ENCODE data around the gene SORCS2.

SORCS2 gene

DNA sequence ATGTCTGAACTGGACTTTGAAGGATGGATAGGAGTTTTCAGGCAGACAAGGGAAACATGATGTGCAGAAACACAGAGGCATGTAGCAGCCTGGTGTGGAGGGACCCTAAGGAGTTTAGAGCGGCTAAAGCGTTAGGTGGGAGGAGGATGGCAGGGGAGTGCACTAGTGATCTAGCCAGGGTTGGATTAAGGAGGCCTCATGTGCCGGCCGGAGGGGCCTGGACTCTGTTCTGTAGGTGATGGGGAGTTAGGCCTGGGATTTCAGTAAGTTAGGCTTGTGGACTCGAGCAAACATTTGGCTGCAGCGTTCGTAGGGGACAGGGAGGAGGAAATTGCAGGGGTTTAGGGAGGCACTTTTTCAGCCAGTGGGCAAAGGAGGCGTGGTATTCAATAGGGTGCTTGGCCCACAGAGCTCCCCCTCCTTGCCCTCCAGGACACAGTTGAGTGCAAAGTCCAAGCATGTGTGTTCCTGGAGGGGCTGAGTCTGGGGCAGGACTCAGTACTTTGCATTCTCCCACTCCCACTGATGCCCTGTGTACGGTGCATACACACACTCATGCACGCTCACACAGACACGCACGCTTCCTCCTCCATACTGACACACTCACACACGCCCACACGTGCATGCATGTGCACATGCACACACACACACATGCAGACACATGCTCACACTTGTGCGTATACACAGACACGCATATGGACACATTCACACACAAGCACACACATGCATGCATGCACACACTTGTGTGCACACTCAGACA, 223.8 kb downstream of the SORCS2 start:
- DNase-seq (ENCODE audit: low spot score): no peak

DNA sequence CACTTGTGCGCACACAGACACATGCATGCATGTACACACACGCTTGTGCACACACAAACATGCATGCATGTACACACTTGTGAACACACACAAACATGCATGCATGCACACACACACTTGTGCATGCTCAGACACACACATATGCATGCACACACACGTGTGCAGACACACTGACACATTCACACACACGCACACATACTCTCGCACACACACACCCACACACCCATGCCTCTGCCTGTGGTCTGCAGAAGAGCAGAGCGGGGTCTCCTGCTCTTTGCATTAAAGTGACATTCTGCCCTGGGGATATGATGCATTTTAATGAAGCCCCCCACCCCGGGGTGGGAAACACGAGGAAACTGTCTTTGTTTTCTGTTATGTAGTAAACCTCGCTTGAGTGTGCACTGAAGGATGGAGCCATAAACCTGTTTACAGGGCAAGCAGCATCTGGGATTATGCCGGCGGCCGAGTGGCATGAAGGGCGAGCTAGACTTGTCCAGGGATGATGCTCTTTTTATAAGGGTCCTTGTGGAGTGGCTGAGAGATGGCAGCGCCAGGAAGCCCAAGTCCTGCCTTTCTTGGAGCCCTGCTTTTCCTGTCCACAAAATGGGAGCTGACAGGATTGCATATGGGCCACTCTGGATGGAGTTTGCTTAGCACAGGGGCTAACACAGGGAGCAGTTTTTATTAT, 224.6 kb downstream of the SORCS2 start:
- no peak for DNase-seq (ENCODE audit: low spot score)

DNA sequence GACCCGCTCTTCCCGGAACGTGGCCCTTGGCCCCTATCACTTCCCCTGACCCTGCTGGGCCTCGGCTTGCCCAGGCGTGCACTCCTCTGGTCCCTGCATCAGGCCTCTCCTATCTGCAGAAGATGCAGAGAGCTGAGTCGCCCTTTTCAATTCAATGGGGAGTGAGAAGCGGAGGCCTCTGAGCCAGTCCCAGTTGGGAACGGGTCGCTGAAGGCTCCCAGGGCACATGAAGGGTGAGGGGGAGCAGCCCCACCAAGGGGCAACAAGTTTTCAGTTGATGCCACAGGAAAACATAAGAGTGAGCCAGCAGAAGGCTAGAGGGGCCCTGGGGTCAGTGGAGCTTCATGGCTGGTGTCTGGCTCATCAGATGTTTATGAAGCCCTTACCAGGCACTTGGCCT, 225.3 kb downstream of the SORCS2 start:
- no peak for DNase-seq (ENCODE audit: low spot score)

DNA sequence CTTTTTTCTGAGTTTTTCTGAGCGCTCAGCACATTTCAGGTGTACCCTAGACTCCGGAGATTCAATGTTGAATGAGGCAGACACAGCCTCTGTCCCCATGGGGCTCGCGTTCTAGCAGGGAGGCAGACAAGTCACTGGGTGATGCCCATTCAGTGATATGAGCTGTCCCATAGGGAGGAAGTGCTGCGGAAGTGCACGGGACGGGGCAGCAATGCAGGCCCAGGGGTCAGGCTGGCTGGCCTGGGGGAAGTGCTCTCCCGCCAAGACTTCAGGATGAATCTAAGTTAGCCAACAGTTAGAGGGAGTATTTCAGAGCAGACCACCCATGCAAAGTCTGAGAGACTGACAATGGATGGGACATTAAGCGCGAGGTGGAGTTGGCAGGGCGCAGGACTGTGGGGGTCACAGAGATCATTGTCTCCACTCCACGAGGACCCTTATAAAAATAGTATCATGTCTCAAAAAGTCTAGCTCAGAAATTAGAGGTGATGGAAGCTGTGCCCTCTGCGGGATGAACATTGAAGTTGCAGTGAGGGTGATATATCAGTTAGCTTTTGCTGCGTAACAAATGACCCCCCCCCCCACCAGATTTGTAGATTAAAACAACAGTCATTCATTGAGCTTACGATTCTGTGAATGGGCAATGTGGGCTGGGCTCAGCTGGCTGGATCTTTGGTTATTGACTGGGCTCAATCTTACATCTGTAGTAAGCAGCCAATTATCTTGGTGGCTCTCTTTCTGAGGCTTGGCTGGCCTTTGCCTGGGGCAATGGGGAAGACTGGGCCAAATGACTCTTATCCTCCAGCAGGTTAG, 226.0 kb downstream of the SORCS2 start:
- DNase-seq (ENCODE audit: low spot score): no peak

DNA sequence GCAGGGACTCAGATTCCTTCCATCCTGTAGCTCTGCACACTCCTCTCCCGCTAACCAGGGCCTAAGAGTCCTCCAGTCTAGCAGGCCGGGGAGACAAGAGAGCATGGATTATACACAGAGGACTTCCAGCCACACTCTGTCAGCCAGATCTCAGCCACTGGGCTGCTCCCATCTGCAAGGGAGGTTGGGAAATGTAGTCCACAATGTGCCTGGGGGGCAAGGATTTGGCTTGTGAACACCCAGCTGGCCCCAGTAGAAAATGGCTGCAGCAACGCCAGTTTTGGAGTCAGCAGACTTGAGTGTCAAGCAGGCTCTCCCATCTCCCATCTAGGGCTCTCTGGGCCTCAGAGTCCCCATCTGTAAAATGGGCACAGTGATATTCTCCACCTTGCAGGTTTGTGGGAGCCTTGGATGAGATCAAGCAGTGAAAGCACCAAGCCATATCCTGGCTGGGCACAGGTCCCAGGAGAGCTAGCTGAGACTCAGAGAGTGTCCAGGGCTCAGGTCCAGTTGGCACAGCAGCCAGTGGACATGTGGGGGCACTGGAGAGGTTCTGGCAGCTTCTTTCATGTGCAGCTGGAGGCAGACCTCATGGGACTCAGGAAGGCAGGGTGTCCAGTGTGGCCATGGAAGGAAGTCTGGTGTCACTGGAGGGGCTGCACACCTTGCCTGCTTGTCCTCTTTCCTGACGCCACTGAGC, 227.8 kb downstream of the SORCS2 start:
- DNase-seq (ENCODE audit: low spot score): no peak

DNA sequence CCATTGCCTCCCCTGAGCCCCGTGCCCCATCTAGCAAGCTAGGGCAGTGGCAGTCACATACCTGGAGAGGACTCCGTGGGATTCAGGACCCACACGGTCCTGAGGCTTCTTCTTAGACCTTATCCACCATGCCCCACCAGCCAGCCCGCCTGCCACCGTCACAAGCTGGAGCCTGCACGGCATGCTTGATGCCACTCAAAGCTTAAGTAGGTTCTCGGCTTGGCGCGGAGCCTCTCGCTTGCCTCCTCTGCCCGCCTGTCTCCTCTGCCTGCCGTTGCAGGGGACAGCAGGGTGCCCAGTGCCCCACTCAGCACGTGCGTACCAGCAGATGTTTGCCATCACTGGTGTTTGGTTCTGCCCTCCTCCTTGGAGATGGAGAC, 228.3 kb downstream of the SORCS2 start:
- DNase-seq (ENCODE audit: low spot score): no peak

DNA sequence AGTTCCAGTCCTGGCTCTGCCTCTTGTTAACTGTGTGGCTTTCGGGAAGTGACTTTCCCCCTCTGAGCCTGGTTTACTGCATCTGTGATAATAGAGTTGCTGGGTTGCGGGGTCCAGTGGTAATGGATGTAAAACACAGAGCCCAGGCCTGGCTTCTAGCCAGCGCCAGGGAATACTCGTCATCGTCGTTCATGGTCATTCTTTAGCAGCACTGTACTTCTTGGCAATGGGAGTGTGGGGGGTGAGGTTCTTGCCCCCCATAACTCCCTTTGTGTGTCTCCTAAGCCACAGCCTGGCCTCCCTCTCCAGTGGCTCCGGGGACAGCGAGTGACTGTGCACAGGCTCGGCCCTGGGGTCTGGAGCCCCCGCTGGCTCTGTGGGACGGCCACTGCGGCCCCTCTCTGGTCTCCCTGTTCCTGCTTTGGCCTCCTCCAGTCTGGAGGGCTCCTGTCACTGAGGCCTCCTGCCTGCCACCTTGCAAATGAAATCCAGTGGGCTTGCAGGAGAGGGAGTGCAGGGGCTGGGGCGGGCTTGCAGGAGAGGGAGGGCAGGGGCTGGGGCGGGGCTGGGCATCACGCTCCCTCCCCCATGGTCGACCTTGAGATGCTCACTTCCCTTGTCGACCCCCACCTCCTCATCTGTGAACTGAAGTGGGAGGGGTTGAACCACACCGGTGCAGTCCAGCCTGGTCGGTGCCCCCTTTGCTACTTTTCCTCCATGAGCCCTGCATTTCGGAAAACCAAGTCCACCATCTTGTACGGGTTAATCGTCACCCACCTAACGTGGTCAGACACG, 229.2 kb downstream of the SORCS2 start:
- DNase-seq (ENCODE audit: low spot score): no peak

DNA sequence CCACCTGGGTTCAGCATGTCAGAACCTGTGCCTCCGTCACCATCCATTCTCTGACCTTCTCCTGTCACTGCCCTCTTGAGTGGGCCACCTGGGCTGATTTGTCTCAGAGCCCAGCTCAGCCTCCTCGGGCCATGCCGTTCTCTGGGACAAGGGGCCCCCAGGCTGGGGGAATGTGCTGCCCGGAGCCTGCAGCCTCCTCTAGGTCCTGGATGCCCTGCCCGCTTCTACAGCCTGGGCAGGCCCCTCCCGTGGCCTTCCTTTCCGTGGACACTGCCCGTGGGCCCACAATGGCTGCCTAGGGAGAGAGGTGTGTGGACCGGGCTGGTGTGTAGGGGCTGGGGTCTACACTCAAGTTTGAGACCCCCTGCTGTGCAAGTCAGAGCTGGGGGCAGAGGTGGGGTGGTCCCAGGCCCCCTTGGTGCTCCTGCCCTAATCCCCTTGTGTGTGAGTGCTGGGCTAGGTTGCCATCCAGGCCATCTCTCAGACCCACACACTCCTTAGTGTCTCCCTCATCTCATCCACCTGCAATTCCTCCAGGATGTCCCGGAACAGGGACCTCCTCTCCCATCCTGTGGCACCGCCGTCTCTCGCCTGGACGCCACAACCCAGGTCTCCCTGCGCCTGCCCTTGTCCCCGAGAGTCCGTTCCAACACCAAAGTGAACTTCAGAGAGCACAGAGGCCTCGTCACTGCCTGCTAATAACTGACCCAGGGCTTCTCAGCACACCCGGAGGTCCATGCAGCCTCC, 230.0 kb downstream of the SORCS2 start:
- DNase-seq (ENCODE audit: low spot score): no peak

DNA sequence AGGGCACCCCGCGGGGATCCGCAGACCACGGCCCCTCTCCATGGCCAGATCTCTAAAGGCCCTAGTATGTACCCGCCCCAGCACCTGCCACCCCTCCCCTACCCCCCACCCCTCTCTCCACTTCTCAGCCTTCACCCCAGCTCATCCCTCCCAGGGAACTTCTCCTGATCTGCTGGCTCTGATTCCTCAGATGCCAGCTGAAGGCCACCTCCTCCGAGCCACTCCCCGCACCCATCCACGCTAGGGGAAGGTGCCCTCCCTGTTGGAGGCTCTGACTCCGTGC, 230.5 kb downstream of the SORCS2 start:
- DNase-seq (ENCODE audit: low spot score): no peak

DNA sequence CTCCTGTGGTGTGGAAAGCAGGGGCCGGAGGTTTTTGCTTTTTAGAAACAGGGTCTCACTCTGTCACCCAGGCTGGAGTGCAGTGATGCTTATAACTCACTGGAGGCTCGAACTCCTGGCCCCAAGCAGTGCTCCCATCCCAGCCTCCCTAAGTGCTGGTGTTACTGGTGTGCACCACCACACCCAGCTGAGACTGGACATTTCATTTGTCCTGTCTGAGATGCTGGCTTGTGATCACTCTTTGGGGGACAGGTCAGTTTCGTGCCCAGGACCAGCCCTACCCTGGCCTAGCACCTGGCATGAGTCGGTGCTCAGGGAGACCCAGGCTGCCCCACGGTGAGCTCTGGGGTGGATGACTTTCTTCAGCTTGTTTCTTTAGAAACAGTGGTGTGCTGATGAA, 231.1 kb downstream of the SORCS2 start:
- no peak for DNase-seq (ENCODE audit: low spot score)

DNA sequence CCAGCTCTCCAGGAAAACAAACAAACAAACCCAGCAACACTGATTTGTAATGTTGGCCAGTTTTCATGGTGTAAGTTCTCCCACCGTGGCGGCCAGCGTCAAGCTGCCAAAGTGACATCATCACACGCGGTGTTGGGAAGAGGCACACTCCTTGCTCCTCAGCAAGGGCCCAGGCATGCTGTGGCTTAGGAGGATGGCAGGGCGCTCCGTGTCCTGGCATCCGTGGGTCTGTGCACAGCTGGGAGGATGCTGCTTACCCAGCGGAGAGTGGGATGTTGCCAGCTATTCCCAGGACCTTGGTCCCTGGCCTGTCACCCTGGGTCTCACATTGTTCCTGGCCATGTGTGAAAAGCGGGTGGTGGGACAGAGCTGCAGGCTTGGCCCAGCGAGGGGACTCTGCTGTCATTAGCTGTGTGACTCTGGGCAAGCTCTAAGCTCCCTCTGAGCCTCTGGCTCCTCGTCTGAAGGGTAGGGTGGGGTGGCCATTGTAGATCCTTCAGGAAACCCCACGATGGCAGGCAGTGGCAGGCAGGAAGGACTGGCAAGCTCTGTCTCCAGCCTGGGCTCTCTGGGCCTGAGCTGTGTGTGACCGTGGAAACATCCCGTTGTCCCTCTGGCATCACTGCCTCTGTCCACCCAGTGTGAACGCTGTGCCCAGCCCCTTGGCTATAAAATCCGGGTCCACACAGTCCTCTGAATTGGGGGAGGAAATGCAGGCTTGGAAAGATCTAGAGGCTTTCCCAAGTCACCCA, 231.6 kb downstream of the SORCS2 start:
- peak; percentile 30 for DNase-seq (ENCODE audit: low spot score)

DNA sequence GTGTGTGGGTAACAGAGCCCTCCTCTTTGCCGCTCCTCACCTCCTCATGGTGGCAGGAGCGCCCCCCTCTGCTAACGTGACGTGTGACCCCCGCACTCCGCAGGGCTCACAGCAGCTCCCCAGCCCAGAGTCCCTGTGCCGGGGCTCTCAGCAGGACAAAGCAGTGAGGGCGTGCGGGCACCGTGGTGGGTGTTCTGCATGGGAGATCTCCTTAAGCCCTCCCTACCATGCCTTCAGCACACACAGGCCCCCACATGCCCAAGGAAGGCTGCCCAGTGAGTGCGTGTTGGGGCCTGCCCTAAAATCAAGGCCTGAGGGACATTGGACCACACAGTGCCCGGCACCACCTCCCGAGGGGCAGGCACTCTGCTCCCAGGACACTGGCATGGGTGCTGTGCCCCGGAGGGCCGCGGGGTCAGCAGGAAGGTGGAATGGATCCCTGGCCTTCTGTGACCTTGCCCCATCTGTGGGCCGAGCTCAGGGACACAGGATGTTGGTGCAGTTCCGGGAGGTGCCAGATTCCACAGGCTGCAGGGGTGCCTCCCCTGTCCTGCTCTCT, 232.3 kb downstream of the SORCS2 start:
- no peak for DNase-seq (ENCODE audit: low spot score)

DNA sequence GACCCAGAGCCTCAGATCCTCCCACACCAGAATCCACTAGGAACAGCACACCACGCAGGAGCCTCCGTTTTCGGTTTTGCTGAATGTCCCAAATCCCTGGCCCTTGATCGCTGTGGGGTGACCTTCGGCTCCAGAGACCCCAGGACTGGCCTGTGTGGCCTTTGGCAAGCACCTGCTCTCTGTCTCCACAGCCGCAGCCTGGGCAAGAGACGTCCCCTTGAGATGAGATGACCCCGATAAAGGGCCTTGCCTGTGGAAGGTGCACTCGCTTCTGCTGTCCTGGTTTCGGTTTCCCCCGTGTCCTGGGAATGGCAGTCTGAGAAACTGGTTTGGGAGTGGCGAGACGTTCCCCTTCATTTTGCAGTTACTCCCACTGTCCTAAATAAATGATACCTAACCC, 232.8 kb downstream of the SORCS2 start:
- DNase-seq (ENCODE audit: low spot score): no peak

DNA sequence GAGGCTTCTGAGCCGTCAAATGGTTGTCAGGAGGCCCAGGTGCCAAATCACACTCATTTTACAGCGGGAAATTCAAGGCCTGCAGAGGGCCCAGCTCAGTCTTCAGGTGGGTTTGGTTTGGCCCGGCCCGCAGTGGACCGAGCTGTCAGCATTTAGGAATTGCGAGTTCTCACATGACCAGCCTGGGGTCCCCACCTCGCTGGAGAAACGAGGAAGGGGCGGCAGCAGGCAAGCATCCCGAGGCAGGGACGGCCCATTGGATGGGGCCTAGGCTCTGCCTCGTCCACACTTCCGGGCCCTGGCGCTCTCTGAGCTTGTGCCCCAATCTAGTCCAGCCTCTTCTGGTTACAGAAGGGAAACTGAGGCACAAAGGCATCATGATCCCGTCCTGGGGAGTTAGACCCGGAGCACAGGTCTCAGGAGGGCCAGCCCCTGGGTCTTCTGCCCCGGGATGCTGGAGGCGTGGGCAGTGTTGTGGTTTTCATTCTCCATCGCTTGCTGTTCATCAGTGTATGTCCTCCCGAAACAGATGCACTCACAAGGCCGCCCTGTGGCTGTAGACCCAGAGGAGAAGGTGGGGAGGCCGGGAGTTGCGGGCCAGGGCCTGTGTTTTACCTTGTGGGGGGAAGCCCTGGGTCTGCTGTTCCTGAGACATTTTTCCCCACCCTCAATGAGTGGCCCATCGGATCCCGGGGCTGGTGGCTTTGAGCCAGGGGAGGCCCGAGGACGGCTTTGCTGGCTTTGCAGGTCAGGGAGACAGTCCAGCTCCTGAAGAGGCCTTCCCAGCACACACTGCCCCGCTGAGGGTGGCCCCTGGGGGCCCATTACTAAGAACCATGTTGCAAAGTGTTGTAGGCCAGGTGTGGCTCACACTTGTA, 233.5 kb downstream of the SORCS2 start:
- no peak for DNase-seq (ENCODE audit: low spot score)

DNA sequence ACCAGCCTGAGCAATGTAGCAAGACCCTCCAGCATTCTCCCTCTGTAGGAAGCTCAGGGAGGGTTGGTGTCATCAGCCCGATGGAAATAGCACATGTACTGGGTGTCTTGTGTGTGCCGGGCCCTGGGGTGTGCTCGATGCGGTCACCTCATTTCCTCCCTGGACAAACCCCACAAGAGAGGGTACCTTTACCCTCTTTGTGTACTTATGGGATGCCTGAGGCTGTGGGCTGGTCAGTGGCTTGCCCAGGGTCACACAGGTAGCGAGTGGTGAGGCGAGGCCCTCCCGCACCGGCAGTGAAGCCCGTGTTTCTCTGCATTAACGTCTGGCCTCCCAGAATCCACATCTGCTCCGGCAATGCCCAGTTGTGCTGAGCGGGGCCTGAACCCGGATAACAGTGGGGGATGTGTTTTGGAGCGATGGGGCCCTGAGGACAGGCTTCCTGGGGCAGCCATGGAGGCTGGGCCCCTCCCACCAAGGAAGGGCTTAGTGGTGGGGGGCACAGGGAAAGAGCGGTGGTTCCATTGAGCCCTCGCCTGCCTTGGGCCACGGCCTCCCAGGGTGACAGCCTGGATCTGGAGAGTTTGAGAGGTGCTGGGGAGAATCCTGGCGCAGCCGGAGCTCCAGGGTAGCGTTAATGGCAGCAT, 234.3 kb downstream of the SORCS2 start:
- DNase-seq (ENCODE audit: low spot score): no peak

DNA sequence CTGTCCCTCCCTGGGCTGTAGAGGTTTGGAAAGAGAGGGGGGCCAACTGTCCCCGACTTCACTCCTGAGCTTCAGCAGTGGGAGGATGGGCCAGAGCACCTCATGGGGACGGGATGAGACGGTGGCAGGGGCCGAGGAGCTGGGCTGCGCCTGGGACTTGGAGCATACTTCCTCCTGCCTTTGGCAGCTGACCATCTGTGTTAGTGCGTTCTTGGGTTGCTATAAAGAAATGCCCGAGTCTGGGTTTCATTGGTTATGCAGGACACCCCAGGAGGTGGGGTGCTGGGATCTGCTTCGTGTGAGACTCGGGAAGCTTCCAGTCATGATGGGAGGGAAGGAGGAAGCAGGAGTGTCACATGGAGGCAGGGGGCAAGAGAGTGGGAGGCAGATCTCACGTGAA, 235.0 kb downstream of the SORCS2 start:
- DNase-seq (ENCODE audit: low spot score): no peak

DNA sequence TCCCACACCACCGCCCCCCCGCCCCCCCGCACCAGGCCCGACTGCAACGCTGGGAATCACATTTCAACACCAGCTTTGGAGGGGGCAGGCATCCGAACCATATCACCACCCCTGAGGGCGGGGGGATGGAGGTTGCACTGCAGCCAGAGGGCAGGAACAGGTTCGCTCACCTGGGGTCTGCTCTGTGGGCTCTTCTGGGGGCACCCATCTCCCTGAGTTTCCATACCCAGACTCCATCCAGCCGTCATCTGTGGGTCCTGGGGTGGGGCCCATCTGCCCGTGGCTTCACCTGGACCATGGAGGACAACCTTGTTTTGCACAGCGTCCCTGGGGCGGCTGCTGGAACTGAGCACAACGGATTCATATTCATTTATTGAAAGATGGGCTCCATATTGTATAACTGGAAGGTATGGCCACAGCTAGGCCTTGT, 235.5 kb downstream of the SORCS2 start:
- DNase-seq (ENCODE audit: low spot score): no peak
